Cardiac fibroblast (primary cell): ENCODE measurements around the gene MYCBPAP.
A peak's percentile ranks its signal among the peaks of the same experiment; 100 is the strongest.

Experiments
- DNase-seq, 2 donors: peaks; one replicate each; pipeline versions ENCODE4 v3.0.0 to v3.0.0-alpha.2; 2010; ENCODE audit warnings: low read depth in 2 of 2
- H3K4me3 ChIP-seq, 2 donors: replicated peaks in 1 of 2; 1 replicate in 1 of 2; 2 replicates in 1 of 2; pipeline ENCODE4 v1.5.1; 2011; ENCODE audit warnings: low read depth in 2 of 2, low read length in 2 of 2, mild to moderate bottlenecking in 2 of 2, moderate library complexity in 1 of 2
- CTCF ChIP-seq: IDR thresholded peaks from one replicate; pipeline ENCODE4 v1.5.1; 2011; ENCODE audit warnings: low read depth, mild to moderate bottlenecking, low read length, inconsistent platforms

The MYCBPAP gene

GRCh38 chr17:50558941-50559614 lies 50.8 kb downstream of the MYCBPAP start:
- peak overlapping the region in 1 of 2 donors; percentile 43 for H3K4me3 ChIP-seq
- DNase-seq, result no peak
- TF ChIP-seq CTCF, result no peak

GRCh38 chr17:50559674-50560184 lies 51.5 kb downstream of the MYCBPAP start:
- no peak for TF ChIP-seq CTCF
- peak; percentile 55 to 66 for DNase-seq
- H3K4me3 ChIP-seq, result peak overlapping the region; percentile 42 to 43

- TF ChIP-seq CTCF, result no peak
- peak; percentile 78 to 88 for DNase-seq
- peak within 1 kb of the TSS; percentile 42 to 43 for H3K4me3 ChIP-seq
These were observed 52.1 kb downstream of the MYCBPAP start, which contains the start of gene CACNA1G for GRCh38 chr17:50560185-50560824. Gene CACNA1G (plus strand): TSS chr17:50560715. CDS start chr17:50561460, 745 bp downstream.

- H3K4me3 ChIP-seq, result peak overlapping the region; percentile 25 to 33
- no peak for DNase-seq
- no peak for TF ChIP-seq CTCF
These were observed 52.9 kb downstream of the MYCBPAP start for GRCh38 chr17:50560931-50561745.

GRCh38 chr17:50561746-50562141 lies 53.5 kb downstream of the MYCBPAP start:
- H3K4me3 ChIP-seq, result no peak overlapping the region
- no peak for TF ChIP-seq CTCF
- DNase-seq, result no peak

- no peak for DNase-seq
- TF ChIP-seq CTCF, result no peak
- H3K4me3 ChIP-seq, result no peak overlapping the region
These were observed 54.2 kb downstream of the MYCBPAP start for GRCh38 chr17:50562242-50563091.
